Raji (cell line): ENCODE results near the gene BORCS8.

Experiments
- POLR2A ChIP-seq: IDR thresholded peaks from 2 replicates; pipeline ENCODE4 v1.6.1; 2011; ENCODE audit warnings: low read depth, low read length, control low read depth; ENCODE audit not compliant: insufficient read depth

The BORCS8 gene

DNA sequence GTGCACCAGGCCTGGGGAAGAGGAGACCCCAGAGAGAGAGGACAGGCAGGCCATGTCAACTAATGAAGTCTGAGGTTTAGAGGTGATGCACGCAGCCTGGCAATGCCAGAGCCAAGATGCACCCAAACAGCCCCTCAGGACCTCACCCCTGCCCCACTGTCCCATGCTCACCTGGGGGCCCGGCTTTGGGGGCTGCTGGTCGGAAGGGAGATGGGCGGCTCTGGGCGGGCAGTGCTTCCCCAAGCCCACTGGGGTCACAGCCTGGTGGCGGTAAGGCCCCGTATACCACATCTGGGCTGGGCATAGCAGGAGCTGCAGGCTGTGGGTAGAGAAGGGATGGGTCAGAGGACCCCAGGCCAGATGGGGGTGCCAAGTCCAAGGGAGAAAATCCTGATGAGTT, 45.1 kb downstream of the BORCS8 start:
- TF ChIP-seq POLR2A = no peak

DNA sequence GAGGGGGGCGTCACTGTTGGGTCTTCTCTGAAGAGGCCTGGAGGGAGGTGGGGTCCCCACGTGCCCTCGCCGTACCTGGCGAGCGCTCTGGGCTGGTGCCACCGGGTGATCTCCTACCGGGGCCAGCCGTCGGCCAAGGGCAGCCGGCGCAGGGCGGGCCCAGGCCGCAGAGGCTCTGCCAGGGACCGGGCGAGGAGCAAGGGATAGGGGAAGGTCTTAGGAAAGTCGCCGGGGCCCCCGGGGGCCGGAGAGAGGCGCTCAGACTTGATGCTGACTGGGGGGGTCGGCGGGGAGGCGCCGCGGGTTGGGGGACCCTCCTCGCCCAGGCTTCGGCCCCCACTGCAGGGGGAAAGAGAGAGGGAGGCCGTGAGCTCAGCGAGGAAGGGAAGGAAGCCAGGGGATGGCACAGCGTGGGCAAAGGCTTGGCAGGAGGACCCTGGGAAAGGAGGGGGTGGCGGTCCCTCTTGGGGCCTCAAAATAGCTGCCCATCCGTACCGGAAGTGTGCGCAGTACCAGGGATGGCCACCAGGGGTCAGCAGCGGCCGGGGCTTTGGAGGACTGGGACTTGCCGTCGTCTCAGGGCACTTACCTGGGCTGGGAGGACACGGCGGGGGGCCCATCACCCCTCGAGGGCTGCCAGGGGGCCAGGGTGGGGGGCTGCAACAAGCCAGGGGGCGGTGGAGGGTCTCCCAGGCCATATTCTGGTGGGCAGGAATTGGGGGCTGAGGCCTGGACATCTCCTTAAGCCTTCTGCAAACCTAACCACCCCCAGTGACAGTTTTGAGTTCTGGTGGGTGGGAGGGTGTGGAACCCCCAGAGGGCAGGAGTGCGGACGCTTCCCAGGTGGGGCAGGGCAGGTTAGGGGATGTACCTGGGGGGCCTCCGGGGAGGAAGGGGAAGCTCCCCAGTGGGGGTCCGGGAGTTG, 46.0 kb downstream of the BORCS8 start:
- TF ChIP-seq POLR2A = no peak

- TF ChIP-seq POLR2A = no peak
Measured at GRCh38 chr19:19145281-19145680, 46.7 kb downstream of the BORCS8 start.

- no peak for TF ChIP-seq POLR2A
Measured at GRCh38 chr19:19142347-19142746, 49.6 kb downstream of the BORCS8 start.

DNA sequence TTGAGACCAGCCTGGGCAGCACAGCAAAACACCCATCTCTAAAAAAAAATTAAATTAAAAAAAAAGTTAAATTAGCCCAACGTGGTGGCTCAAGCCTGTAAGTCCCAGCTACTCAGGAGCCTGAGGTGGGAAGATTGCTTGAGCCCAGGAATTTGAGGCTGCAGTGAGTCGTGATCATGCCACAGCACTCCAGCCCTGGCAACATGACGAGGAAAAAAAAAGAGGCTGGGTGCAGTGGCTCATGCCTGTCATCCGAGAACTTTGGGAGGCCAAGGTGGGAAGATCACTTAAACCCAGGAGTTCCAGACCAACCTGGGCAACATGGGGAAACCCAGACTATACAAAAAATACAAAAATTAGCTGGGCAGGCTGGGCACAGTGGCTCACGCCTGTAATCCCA, 51.5 kb downstream of the BORCS8 start:
- no peak for TF ChIP-seq POLR2A

GRCh38 chr19:19139876-19140229, 52.1 kb downstream of the BORCS8 start:
- no peak for TF ChIP-seq POLR2A

DNA sequence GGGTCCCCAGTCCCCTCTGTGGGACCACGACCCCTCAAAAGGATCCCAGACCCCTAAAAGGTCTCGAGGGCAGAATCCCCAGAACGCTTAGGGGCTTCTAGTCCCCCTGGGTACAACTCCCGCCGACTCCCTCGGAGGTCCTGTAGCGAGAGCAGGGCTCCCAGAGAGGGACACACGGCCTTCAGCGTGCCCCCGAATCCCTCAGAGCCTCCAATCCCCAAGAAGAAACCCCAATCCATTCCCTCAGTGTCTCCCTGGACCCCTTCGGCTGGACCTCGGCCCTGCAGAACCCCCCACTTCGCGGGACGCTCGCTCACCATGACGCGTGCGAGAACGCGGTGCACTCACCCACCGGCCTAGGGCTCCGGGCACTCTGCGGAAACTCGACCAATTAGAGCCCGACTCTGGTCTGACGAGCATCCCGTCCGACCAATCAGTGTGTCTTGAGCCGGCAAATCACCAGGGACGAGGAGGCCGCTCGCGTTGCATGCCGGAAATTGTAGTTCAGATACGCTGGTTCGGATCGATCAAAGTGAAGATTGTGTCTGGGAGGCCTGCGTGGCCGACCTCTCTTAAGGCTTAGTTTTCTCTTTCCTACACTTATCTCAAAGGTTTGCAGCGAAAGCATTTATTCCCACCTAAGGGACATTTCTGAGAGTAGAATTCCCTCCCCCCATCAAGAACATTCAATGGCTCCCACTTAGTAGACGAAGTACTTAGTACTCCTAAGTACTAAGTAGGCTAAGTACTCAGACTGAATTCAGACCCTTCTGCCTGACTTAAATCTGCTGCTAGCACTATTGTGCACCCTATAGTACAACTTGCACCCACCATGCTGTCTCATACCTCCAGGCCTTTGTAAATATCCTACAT, 53.6 kb downstream of the BORCS8 start, which contains the start of gene TMEM161A:
Gene TMEM161A (minus strand): TSS at position 370 of the 873 bp plus-strand sequence. CDS start 50 bp downstream, at position 320.
- TF ChIP-seq POLR2A = peak; percentile 91

DNA sequence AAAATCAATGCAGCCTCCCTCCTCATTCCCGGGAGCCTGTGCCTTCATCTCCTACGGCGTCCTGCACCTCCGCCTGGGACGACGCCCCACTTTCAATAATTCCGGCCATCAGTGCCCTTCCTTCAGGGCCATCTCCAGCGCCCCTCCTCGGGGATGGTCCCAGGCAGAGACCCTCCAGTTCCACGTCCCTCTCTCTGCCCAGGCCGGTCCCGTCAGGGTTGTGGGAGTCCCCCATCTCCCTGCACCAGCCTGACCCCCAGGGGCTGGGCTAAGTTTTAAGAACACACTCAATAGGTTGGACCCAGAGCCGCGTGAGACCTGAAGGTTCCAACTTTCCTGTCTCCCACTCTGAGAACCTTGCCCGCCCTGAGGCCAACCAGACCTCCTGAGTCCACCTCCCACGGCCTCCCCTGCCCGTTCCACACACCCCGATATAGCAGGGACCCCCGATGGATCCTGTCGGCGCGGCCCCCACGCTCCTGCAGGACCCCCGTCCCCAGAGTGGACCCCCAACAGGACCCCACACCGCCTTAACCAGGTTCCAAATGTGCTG, 54.3 kb downstream of the BORCS8 start:
- no peak for TF ChIP-seq POLR2A

GRCh38 chr19:19134687-19135158, 57.2 kb downstream of the BORCS8 start:
- TF ChIP-seq POLR2A = no peak

DNA sequence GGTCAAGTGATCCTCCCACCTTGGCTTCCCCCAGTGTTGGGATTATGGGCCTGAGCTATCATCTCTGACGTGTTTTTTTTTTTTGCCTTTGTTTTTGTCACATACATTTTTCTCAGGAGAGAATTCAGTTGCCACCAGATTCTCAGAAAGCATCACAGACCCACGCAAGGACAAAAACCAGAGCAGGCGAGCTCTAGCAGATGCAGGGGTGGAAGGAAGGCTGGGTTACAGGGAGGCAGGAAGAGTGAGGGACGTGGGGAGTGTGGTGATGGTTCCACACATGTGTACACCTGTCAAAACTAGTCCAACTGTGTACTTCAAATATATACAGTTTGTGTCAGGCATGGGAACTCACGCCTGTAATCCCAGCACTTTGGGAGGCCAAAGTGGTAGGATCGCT, 58.0 kb downstream of the BORCS8 start:
- TF ChIP-seq POLR2A = no peak

GRCh38 chr19:19132912-19133311, 59.0 kb downstream of the BORCS8 start:
- TF ChIP-seq POLR2A = no peak

- TF ChIP-seq POLR2A = no peak
Measured at GRCh38 chr19:19131989-19132388, 60.0 kb downstream of the BORCS8 start.
